ENCODE data around the gene PRKAG3. TPM values are rescaled to one million over a fixed set of nuclear protein-coding genes. Genes with fewer than 3 reads are reported as not detected.

The PRKAG3 gene
- total RNA-seq, 6 donors from 2014 or later = not detected

- Histone ChIP-seq H3K4me1 (peaks cover 0 to 11% (median 2%) of the 10 kb centered on the region in 4 donors), H3K9me3 (no peaks in the 10 kb centered on the region), H3K27me3 (no peaks in the 10 kb centered on the region), H3K4me3 (no peak overlapping the region), H3K36me3 (peaks cover 0 to 39% (median 21%) of the 10 kb centered on the region in 4 donors), H3K27ac (peak overlapping the region in 1 of 4 donors; percentile 30)
- 70 to 89% methylated on average over 4 of the region's 4 CpGs for WGBS, 2 donors
- ATAC-seq (ENCODE audit: low FRiP score in 2 of 2) (peak in 1 of 2 donors; percentile 69), DNase-seq (peak in 1 of 2 donors; percentile 75)
- TF ChIP-seq CTCF (IDR thresholded peaks at IDR 0.05) (no peak), POLR2AphosphoS5 (IDR thresholded peaks at IDR 0.05) (peak; percentile 38 to 74), POLR2A (IDR thresholded peaks at IDR 0.05) (peak in 1 of 4 donors; percentile 42), EP300 (IDR thresholded peaks at IDR 0.05) (peak in 2 of 4 donors; percentile 68 to 96)
Measured at GRCh38 chr2:218811382-218811781, 20.2 kb downstream of the PRKAG3 start.

- no peaks in the 10 kb centered on the region for H3K27me3 ChIP-seq
- H3K27ac ChIP-seq = peak overlapping the region in 1 of 4 donors; percentile 41
- DNase-seq (no peak), ATAC-seq (ENCODE audit: low FRiP score in 2 of 2) (no peak)
- H3K4me1 ChIP-seq = peaks cover 4 to 17% (median 8%) of the 10 kb centered on the region in 4 donors
- peaks cover 0 to 32% (median 17%) of the 10 kb centered on the region in 4 donors for H3K36me3 ChIP-seq
- H3K4me3 ChIP-seq = no peak overlapping the region
- no peaks in the 10 kb centered on the region for H3K9me3 ChIP-seq
- 58 to 67% methylated on average over 2 of the region's 2 CpGs for WGBS, 2 donors
- TF ChIP-seq POLR2AphosphoS5 (IDR thresholded peaks at IDR 0.05) (no peak), CTCF (IDR thresholded peaks at IDR 0.05) (no peak), POLR2A (IDR thresholded peaks at IDR 0.05) (no peak), EP300 (IDR thresholded peaks at IDR 0.05) (no peak)
Measured at GRCh38 chr2:218810256-218810655, 21.3 kb downstream of the PRKAG3 start.

GRCh38 chr2:218809515-218809914 lies 22.1 kb downstream of the PRKAG3 start:
- Histone ChIP-seq H3K4me3 (no peak overlapping the region), H3K27ac (no peak overlapping the region), H3K4me1 (peaks cover 4 to 17% (median 9%) of the 10 kb centered on the region in 4 donors), H3K36me3 (peaks cover 0 to 25% (median 14%) of the 10 kb centered on the region in 4 donors), H3K27me3 (no peaks in the 10 kb centered on the region), H3K9me3 (peaks cover 0 to 2% (median 0%) of the 10 kb centered on the region in 4 donors)
- 93 to 96% methylated on average over 7 to 12 of the region's 12 CpGs for WGBS, 2 donors
- TF ChIP-seq CTCF (IDR thresholded peaks at IDR 0.05) (no peak), EP300 (IDR thresholded peaks at IDR 0.05) (no peak), POLR2AphosphoS5 (IDR thresholded peaks at IDR 0.05) (no peak), POLR2A (IDR thresholded peaks at IDR 0.05) (no peak)
- ATAC-seq (ENCODE audit: low FRiP score in 2 of 2) = no peak
- DNase-seq = peak in 1 of 2 donors; percentile 49

- no peak overlapping the region for H3K4me3 ChIP-seq
- H3K27me3 ChIP-seq = no peaks in the 10 kb centered on the region
- DNase-seq (peak in 1 of 2 donors; percentile 51), ATAC-seq (ENCODE audit: low FRiP score in 2 of 2) (no peak)
- peaks cover 5 to 23% (median 9%) of the 10 kb centered on the region in 4 donors for H3K4me1 ChIP-seq
- 64 to 79% methylated on average over 4 of the region's 4 CpGs for WGBS, 2 donors
- peaks cover 0 to 6% (median 6%) of the 10 kb centered on the region in 4 donors for H3K36me3 ChIP-seq
- TF ChIP-seq CTCF (IDR thresholded peaks at IDR 0.05) (no peak), EP300 (IDR thresholded peaks at IDR 0.05) (no peak), POLR2AphosphoS5 (IDR thresholded peaks at IDR 0.05) (no peak), POLR2A (IDR thresholded peaks at IDR 0.05) (no peak)
- H3K27ac ChIP-seq = peak overlapping the region in 2 of 4 donors; percentile 73 to 76
- peaks cover 0 to 4% (median 2%) of the 10 kb centered on the region in 4 donors for H3K9me3 ChIP-seq
Measured at GRCh38 chr2:218807626-218808025, 24.0 kb downstream of the PRKAG3 start.
